Mesendoderm (in vitro differentiated cells): Measurements from ENCODE around the gene SEC14L2.
A peak's percentile ranks its signal among the peaks of the same experiment; 100 is the strongest.

Experiments
- DNase-seq: peaks from one replicate; pipeline ENCODE4 v3.0.0; 2013
- H2AK5ac ChIP-seq: 2 replicates; pipeline ENCODE4 v1.6.1; 2013; ENCODE audit warnings: low read length, inconsistent platforms
- H2BK120ac ChIP-seq: 2 replicates; pipeline ENCODE4 v1.6.1; 2013; ENCODE audit warnings: low read depth, mild to moderate bottlenecking, low read length, moderate library complexity, mixed read lengths
- H2BK15ac ChIP-seq: replicated peaks from 2 replicates; pipeline ENCODE4 v1.6.1; 2013; ENCODE audit warnings: low read depth, mild to moderate bottlenecking, moderate library complexity
- H2BK5ac ChIP-seq: 2 replicates; pipeline ENCODE4 v1.6.1; 2013; ENCODE audit warnings: low read length, inconsistent platforms
- H3K18ac ChIP-seq: 2 replicates; pipeline ENCODE4 v1.6.1; 2013; ENCODE audit warnings: mild to moderate bottlenecking, low read length, mixed read lengths
- H3K23ac ChIP-seq: one replicate; pipeline ENCODE4 v1.6.1; 2013; ENCODE audit warnings: low read length
- H3K27ac ChIP-seq: 2 replicates; pipeline ENCODE4 v1.5.1; 2013; ENCODE audit warnings: low read depth, mild to moderate bottlenecking, inconsistent platforms, low read length, moderate library complexity
- H3K27me3 ChIP-seq: 2 replicates; pipeline ENCODE4 v1.6.1; 2013; ENCODE audit warnings: low read length, control low read depth, mild to moderate bottlenecking, inconsistent platforms; ENCODE audit not compliant: insufficient read depth, poor library complexity
- H3K36me3 ChIP-seq: 2 replicates; pipeline ENCODE4 v1.6.1; 2013; ENCODE audit warnings: low read length, inconsistent platforms; ENCODE audit not compliant: control insufficient read depth, insufficient read depth
- H3K4ac ChIP-seq: one replicate; pipeline ENCODE4 v1.6.1; 2013; ENCODE audit warnings: low read depth, mild to moderate bottlenecking, low read length, moderate library complexity
- H3K4me1 ChIP-seq: 2 replicates; pipeline ENCODE4 v1.6.1; 2013; ENCODE audit warnings: low read depth, low read length, inconsistent platforms; ENCODE audit not compliant: control insufficient read depth
- H3K4me2 ChIP-seq: 2 replicates; pipeline ENCODE4 v1.6.1; 2013; ENCODE audit warnings: low read length
- H3K4me3 ChIP-seq: 2 replicates; pipeline ENCODE4 v1.5.1; 2013; ENCODE audit warnings: mild to moderate bottlenecking, low read length
- H3K56ac ChIP-seq: one replicate; pipeline ENCODE4 v1.6.1; 2013; ENCODE audit warnings: low read length
- H3K79me1 ChIP-seq: 2 replicates; pipeline ENCODE4 v1.6.1; 2013; ENCODE audit warnings: low read length, inconsistent platforms
- H3K79me2 ChIP-seq: 2 replicates; pipeline ENCODE4 v1.6.1; 2013; ENCODE audit warnings: mild to moderate bottlenecking, low read length; ENCODE audit not compliant: control insufficient read depth, insufficient read depth
- H3K9ac ChIP-seq: 2 replicates; pipeline ENCODE4 v1.6.1; 2013; ENCODE audit warnings: low read length, inconsistent platforms
- H4K5ac ChIP-seq: one replicate; pipeline ENCODE4 v1.6.1; 2013; ENCODE audit warnings: low read length
- H4K8ac ChIP-seq: one replicate; pipeline ENCODE4 v1.6.1; 2013; ENCODE audit warnings: low read depth, mild to moderate bottlenecking, control low read depth, low read length, moderate library complexity
- whole genome bisulfite sequencing: extraction: QIAGEN DNeasy Blood & Tissue Kit; methylation state at CpG from one replicate; pipeline ENCODE4 v1.1.7; 2013; ENCODE audit warnings: low lambda C conversion rate, missing lambda C conversion rate; ENCODE audit not compliant: insufficient coverage; ENCODE audit errors: extremely low coverage; 5-methylcytosine and 5-hydroxymethylcytosine counted together

SEC14L2 gene

GRCh38 chr22:30380011-30380410, 16.8 kb upstream of the SEC14L2 start:
- H3K9ac ChIP-seq, result no peak overlapping the region
- H3K56ac ChIP-seq, result no peak overlapping the region
- H2AK5ac ChIP-seq, result no peak overlapping the region
- no peak for DNase-seq
- no peaks in the 10 kb centered on the region for H3K79me2 ChIP-seq
- no peaks in the 10 kb centered on the region for H3K27me3 ChIP-seq
- H4K5ac ChIP-seq, result no peak overlapping the region
- H3K27ac ChIP-seq, result no peak overlapping the region
- H3K18ac ChIP-seq, result no peak overlapping the region
- H3K79me1 ChIP-seq, result no peaks in the 10 kb centered on the region
- H3K36me3 ChIP-seq, result peaks cover 2% of the 10 kb centered on the region
- no peak overlapping the region for H2BK5ac ChIP-seq
- WGBS, result no CpG with 5 or more reads among the region's 20 CpGs
- no peaks in the 10 kb centered on the region for H3K4me1 ChIP-seq
- H3K4ac ChIP-seq, result no peak overlapping the region
- H4K8ac ChIP-seq, result no peak overlapping the region
- no peak overlapping the region for H2BK15ac ChIP-seq
- H2BK120ac ChIP-seq, result no peak overlapping the region
- H3K4me2 ChIP-seq, result no peak overlapping the region
- H3K4me3 ChIP-seq, result no peak overlapping the region
- H3K23ac ChIP-seq, result no peak overlapping the region

DNA sequence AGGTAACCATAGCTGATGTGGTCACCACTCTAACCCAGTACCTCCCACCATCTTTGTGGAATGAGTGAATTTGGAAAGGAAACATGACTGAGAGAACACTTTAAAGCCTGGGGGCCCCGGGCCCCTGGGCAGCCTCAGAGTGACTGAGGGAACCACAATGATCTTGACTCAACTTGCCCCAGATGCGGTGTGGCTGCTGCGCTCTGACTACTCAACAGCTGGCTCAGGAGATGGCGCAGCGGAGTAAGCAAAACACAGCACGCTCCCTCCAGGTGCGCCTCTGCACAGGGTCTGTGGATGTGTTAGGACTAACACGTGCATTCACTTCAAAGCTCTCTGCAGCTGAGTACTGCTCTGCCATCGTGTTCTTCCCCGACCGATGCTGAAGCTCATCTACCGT, 15.6 kb upstream of the SEC14L2 start:
- no peak overlapping the region for H3K56ac ChIP-seq
- H3K23ac ChIP-seq, result no peak overlapping the region
- H3K18ac ChIP-seq, result no peak overlapping the region
- H3K4me1 ChIP-seq, result no peaks in the 10 kb centered on the region
- H3K27ac ChIP-seq, result no peak overlapping the region
- H2AK5ac ChIP-seq, result no peak overlapping the region
- H4K8ac ChIP-seq, result no peak overlapping the region
- no peak overlapping the region for H4K5ac ChIP-seq
- no peak overlapping the region for H3K4me2 ChIP-seq
- no peak overlapping the region for H3K4me3 ChIP-seq
- no CpG with 5 or more reads among the region's 12 CpGs for WGBS
- no peaks in the 10 kb centered on the region for H3K79me2 ChIP-seq
- DNase-seq, result no peak
- no peaks in the 10 kb centered on the region for H3K79me1 ChIP-seq
- no peak overlapping the region for H3K9ac ChIP-seq
- H2BK15ac ChIP-seq, result no peak overlapping the region
- no peaks in the 10 kb centered on the region for H3K27me3 ChIP-seq
- H3K36me3 ChIP-seq, result peaks cover 2% of the 10 kb centered on the region
- H2BK120ac ChIP-seq, result no peak overlapping the region
- no peak overlapping the region for H3K4ac ChIP-seq
- H2BK5ac ChIP-seq, result no peak overlapping the region

DNA sequence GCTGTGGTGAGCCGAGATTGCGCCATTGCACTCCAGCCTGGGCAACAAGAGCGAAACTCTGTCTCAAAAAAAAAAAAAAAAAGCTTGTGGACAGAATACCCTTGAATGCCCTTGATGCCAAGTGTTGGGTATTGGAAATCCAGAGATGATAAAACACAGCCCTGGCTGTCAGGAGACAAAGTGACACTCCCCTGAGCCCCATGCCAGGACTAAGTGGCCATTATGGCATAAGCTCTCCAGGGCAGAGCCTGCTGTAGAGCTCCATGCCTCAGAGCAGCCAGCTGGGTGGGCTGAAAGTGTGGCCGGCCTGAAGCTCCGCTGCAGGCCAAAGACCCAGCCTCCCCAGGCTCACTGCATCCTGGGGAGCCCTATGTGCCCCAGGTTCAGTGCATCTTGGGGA, 14.5 kb upstream of the SEC14L2 start:
- H3K27ac ChIP-seq, result no peak overlapping the region
- WGBS, result no CpG with 5 or more reads among the region's 5 CpGs
- H3K23ac ChIP-seq, result no peak overlapping the region
- no peaks in the 10 kb centered on the region for H3K27me3 ChIP-seq
- H4K5ac ChIP-seq, result no peak overlapping the region
- H3K56ac ChIP-seq, result no peak overlapping the region
- H2BK15ac ChIP-seq, result no peak overlapping the region
- no peak overlapping the region for H3K9ac ChIP-seq
- no peaks in the 10 kb centered on the region for H3K4me1 ChIP-seq
- peaks cover 2% of the 10 kb centered on the region for H3K36me3 ChIP-seq
- no peaks in the 10 kb centered on the region for H3K79me2 ChIP-seq
- H3K4ac ChIP-seq, result no peak overlapping the region
- no peak overlapping the region for H3K4me2 ChIP-seq
- H2BK120ac ChIP-seq, result no peak overlapping the region
- no peaks in the 10 kb centered on the region for H3K79me1 ChIP-seq
- DNase-seq, result no peak
- no peak overlapping the region for H2AK5ac ChIP-seq
- no peak overlapping the region for H4K8ac ChIP-seq
- H3K4me3 ChIP-seq, result no peak overlapping the region
- no peak overlapping the region for H2BK5ac ChIP-seq
- no peak overlapping the region for H3K18ac ChIP-seq

DNA sequence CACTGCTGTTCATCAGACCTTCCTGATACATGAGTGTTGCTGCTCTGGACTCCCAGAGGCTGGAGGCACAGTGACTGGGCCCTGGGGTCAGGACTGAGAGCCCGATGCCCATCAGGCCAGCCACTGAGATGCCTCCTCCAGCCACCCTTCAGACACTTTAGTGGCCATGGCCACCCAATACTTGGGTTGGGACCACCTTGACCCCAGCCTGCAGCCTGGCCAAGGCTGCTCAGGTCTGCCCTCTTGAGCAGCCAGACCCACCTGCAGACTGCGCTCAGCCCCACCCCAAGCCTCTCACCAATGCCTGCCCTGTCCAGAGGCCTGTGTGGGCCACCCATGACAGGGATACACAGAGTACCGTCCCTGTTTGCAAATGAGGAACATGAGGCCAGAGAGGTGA, 13.8 kb upstream of the SEC14L2 start:
- Histone ChIP-seq H3K36me3 (peaks cover 2% of the 10 kb centered on the region), H3K4me1 (no peaks in the 10 kb centered on the region), H3K4me2 (no peak overlapping the region), H2AK5ac (no peak overlapping the region), H3K79me1 (no peaks in the 10 kb centered on the region), H3K4me3 (no peak overlapping the region), H4K8ac (no peak overlapping the region), H2BK5ac (no peak overlapping the region), H3K27me3 (no peaks in the 10 kb centered on the region), H3K18ac (no peak overlapping the region), H3K79me2 (no peaks in the 10 kb centered on the region), H3K27ac (no peak overlapping the region), H3K9ac (no peak overlapping the region), H2BK120ac (no peak overlapping the region), H3K23ac (no peak overlapping the region), H2BK15ac (no peak overlapping the region), H3K56ac (no peak overlapping the region), H4K5ac (no peak overlapping the region), H3K4ac (no peak overlapping the region)
- WGBS, result no CpG with 5 or more reads among the region's 3 CpGs
- DNase-seq, result no peak

DNA sequence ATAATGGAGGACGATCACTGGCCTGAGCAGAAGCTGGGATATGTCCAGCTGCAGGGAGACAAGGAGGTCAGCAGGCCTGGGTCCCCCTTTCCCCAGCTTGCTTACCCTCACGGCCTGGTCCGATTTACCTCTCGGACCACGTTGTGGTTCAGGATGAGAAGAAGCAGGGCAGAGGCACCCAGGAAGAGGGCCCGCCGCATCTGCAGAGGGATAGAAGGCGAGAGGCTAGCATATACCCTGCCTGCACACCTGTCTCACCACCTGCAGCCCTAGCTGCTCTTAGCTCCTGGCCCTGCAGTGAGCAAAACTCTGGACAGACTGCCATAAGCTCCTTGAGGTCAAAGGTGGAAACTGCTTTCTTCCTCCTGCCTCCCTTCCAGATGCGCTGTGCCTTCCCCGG, 10.9 kb upstream of the SEC14L2 start:
- Histone ChIP-seq H2AK5ac (no peak overlapping the region), H3K36me3 (no peaks in the 10 kb centered on the region), H3K4ac (no peak overlapping the region), H3K79me1 (no peaks in the 10 kb centered on the region), H2BK5ac (no peak overlapping the region), H3K56ac (no peak overlapping the region), H3K27ac (no peak overlapping the region), H3K79me2 (no peaks in the 10 kb centered on the region), H4K5ac (no peak overlapping the region), H3K4me1 (no peaks in the 10 kb centered on the region), H4K8ac (no peak overlapping the region), H2BK15ac (no peak overlapping the region), H2BK120ac (no peak overlapping the region), H3K4me3 (no peak overlapping the region), H3K4me2 (no peak overlapping the region), H3K9ac (no peak overlapping the region), H3K18ac (no peak overlapping the region), H3K27me3 (no peaks in the 10 kb centered on the region), H3K23ac (no peak overlapping the region)
- DNase-seq, result no peak
- no CpG with 5 or more reads among the region's 10 CpGs for WGBS

DNA sequence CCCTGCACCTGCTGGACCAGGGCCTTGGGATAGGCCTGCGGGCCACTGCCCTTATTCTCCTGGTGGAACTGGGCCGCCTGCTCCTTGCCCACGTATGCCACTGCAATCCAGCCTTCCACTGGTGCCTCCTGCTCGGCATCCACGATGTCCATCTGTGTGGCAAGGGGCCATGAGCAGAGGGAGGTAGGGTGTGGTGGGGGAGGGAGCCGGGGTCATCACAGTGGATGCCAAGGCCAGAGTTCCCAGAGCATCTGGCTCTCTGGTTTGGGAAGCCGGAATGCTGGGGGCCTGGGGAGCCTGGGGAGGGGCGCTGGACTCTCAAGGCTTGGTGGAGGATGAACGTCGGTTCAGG, 10.2 kb upstream of the SEC14L2 start:
- H3K4me3 ChIP-seq, result peak overlapping the region; percentile 66
- H3K4me2 ChIP-seq, result peak overlapping the region; percentile 68
- no peak for DNase-seq
- H2BK120ac ChIP-seq, result no peak overlapping the region
- no peak overlapping the region for H3K27ac ChIP-seq
- H2AK5ac ChIP-seq, result no peak overlapping the region
- H4K8ac ChIP-seq, result no peak overlapping the region
- H3K27me3 ChIP-seq, result no peaks in the 10 kb centered on the region
- H3K23ac ChIP-seq, result no peak overlapping the region
- H4K5ac ChIP-seq, result no peak overlapping the region
- peak overlapping the region; percentile 87 for H3K18ac ChIP-seq
- H3K4me1 ChIP-seq, result no peaks in the 10 kb centered on the region
- no peaks in the 10 kb centered on the region for H3K79me2 ChIP-seq
- peak overlapping the region; percentile 84 for H3K56ac ChIP-seq
- H3K79me1 ChIP-seq, result no peaks in the 10 kb centered on the region
- WGBS, result no CpG with 5 or more reads among the region's 10 CpGs
- no peaks in the 10 kb centered on the region for H3K36me3 ChIP-seq
- no peak overlapping the region for H2BK5ac ChIP-seq
- no peak overlapping the region for H2BK15ac ChIP-seq
- no peak overlapping the region for H3K4ac ChIP-seq
- peak overlapping the region; percentile 84 for H3K9ac ChIP-seq
